Suprapubic skin (tissue), 4 donors: ENCODE data around the gene ABHD4.

Source experiments
- CTCF ChIP-seq, 2 donors: fragments of 200-600 bp in 1 of 2; fragments of 450-650 bp in 1 of 2; sonication (generic) in 1 of 2; IDR thresholded peaks; one replicate each; pipeline ENCODE4 v1.5.1; 2016 to 2019; ENCODE audit warnings: antibody characterized with exemption in 2 of 2, mild to moderate bottlenecking in 1 of 2, moderate library complexity in 1 of 2
- POLR2A ChIP-seq, 2 donors: fragments of 450-650 bp; IDR thresholded peaks; one replicate each; pipeline ENCODE4 v1.6.1; 2017; ENCODE audit warnings: antibody characterized with exemption in 2 of 2, mild to moderate bottlenecking in 2 of 2, moderate library complexity in 2 of 2
- POLR2AphosphoS5 ChIP-seq, 3 donors: sonication (generic); formaldehyde crosslinking; IDR thresholded peaks; one replicate each; pipeline ENCODE4 v1.6.1; 2017; ENCODE audit warnings: antibody characterized with exemption in 3 of 3

- TF ChIP-seq CTCF (IDR thresholded peaks at IDR 0.05), result no peak
- TF ChIP-seq POLR2A (IDR thresholded peaks at IDR 0.05), result no peak
- no peak for TF ChIP-seq POLR2AphosphoS5 (IDR thresholded peaks at IDR 0.05)
Observed at GRCh38 chr14:22551605-22551997, 46.5 kb upstream of the ABHD4 start.
